Right kidney (tissue), 1 donor: ENCODE measurements around the gene EFNA5.
A peak's percentile ranks its signal among the peaks of the same experiment; 100 is the strongest.
"Not testable (repeated sequence)": the region's sequence is repeated elsewhere in the genome, so short reads cannot be mapped to it uniquely, and the experiment has no call there.

Experiments used
- DNase-seq: peaks from one replicate; pipeline ENCODE4 v3.0.0-alpha.2; 2016

The EFNA5 gene

DNA sequence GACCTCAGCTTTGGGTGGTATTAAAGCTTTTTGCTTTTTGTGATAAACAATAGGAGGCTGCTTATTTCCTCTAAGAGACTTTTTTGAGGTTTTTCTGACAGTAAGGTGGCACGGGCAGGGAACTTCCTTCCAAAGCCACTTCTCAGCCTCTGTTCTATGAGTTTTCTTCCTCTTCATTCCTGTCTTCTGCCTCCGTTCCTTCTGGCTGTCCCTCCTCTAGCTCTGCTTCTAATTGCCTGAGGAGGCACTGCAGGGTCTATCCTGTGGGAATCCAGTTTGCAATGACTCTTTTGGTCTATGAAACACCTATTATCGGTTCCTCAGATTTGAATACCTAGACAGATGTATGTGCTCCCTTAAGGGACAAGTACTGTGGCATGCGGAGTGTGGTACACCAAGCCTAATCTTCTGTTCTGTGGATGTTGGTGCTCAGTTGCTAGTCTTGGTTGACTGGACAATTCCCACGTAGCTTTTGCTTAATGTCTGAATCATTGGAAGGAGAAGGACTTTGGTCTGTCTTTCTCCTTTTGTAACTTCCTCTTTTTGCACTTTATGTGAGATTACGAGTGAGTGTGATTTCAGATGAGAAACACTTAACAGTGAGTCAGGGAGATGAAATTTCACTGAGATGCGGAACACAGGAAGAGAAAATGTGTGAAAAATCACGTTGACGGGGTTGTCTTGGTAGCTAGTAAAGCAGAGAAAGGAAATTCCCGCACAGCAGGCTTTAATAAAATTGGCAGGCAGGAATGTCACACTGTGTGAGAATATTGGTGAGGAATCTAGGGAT is 305.2 kb downstream of the EFNA5 start:
- DNase-seq, result no peak

DNA sequence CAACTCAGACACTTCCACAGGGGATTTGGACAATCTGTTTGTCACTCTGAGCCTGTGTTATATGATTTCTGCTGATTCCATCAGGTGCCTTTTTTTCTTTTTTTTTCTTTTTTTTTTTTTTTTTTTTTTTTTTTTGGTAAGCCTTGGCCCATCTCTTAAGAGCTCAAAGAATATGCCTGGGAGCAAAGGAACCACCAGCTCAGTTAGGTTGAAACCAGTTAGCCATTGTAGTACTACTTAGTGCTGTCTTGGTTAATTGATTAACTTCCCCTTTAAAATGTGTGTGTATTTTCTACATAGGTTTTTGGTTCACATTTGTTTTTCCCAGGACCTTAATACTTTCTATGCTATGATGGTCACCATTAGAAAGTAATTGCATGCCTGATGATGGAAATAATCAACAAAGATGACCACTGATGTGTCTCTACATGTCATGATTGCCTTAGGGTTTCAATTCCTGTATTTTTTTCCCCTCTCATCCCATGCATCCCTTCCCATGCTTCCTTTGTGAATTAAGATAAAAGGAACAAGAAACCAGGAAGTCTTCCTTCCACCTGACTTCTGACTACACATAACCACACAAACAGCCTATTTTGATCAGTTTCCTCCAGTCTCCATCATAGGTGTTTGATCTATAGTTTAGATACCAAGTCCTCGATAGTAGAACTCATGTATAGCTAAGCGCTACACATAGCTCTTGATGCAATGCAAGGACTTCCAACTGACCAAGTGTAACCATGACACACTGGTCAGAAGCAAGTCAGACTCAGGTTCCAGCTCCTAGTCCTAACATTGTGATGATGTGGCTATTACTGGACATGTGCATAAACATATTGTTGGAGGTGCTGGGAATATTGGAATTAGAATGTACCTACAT is 306.1 kb downstream of the EFNA5 start:
- DNase-seq, result no peak

GRCh38 chr5:107363768-107364167 is 307.0 kb downstream of the EFNA5 start:
- no peak for DNase-seq

GRCh38 chr5:107361945-107362344 is 308.8 kb downstream of the EFNA5 start:
- DNase-seq, result no peak

- no peak for DNase-seq
These were observed 310.9 kb downstream of the EFNA5 start for GRCh38 chr5:107359916-107360234.

DNA sequence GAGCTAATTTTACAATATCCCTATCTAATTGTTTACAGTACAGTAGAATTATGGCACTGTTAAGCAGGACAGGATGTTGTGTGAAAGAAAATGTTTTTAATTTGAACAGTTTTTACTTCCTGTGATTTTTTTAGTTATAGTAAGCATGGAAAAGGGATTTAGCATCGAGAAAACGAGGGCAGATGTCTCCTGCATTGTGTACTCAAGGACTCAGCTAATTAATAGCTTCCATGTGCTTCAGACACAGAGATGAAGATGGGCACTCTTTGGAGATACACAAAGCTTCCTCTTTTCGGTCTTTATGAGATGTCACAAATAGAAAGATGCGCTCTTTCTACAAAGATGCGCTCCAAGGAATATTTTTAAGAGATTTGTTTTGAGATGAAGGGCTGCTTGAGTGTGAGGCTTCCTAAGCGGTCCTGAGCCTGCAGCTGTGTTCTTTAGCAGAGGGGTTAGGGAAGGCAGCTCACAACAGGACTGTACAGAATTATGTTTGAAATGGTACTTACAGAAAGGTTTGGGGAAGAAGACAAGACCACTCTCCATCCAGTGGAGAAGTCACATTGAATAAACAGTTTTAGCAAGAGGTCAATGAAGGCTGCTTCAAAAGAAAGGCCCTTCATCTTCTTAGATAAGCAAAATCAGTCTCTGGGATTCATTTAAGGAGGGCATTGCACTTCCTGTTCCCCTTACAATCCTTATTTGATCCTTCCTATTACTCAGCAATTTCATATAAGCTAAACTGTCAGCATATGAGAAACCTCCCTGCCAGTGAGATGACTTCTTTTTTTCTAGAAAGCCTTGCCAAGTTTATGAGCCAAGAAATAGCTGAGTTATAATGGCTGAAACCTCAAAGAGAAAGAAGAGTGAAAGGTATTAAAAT is 311.5 kb downstream of the EFNA5 start:
- no peak for DNase-seq

GRCh38 chr5:107356891-107357290 is 313.8 kb downstream of the EFNA5 start:
- DNase-seq, result no peak

- DNase-seq, result no peak
These were observed 318.2 kb downstream of the EFNA5 start for GRCh38 chr5:107352576-107352975.

- DNase-seq, result not testable (repeated sequence)
These were observed 324.2 kb downstream of the EFNA5 start for GRCh38 chr5:107346580-107346979.

DNA sequence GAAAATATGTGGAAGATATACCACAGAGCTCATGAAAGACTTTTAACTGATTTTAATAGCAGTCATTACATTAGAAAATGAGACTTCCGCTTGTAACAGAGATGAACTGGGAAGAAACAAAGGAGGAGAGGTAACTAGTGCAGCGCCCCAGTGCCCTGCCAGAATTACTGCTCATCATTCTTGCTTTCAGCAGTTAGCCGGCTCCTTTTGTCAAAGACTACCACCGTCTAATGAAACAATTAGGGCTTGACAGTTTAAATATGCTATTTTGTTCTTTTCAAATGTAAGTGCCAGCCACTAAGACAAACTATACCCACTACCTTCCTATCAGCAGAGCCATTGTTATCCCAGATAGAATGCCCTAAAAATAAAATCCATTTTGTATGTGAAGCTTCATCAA is 328.4 kb downstream of the EFNA5 start:
- no peak for DNase-seq

GRCh38 chr5:107341376-107342084 is 329.2 kb downstream of the EFNA5 start:
- peak; percentile 23 for DNase-seq

DNA sequence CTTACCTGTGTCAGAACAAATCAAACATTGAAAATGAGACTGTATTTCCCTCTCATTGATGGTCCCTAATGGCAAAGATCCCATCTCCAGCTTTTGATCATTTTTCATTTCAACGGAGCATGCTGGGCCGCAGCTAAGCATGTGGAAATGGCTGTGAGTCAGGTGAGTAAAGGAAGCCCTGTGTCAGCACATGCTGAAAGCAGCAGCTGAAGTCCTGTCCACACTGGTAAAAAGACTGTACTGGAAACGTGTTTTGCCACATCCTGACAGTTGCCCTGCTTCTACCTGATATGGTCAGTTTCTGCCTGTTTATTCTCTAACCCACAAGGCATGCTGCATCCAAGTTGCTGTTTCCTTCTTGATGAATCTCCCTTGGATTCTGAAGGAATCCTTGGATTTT is 330.1 kb downstream of the EFNA5 start:
- DNase-seq, result no peak

DNA sequence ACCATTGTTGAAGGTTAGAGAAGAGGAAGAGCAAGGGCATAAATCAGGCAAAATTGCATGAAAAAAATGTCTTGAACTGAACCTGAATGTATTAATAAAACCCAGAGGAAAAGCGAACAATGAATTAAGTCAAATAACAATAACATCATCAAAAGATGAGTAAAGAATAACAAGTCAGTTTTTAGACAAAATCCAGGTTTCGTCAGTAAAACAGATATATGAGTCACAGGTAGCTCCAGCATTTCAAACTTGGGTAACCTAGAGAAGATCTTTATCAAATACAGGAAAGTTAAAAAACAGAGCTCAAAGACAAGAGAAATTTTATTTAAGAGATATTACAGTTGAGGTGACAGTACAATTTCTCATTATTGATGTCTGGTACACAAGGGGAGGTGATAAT is 332.4 kb downstream of the EFNA5 start:
- no peak for DNase-seq

GRCh38 chr5:107337281-107337680 is 333.5 kb downstream of the EFNA5 start:
- DNase-seq, result no peak

GRCh38 chr5:107331882-107332281 is 338.9 kb downstream of the EFNA5 start:
- no peak for DNase-seq

- DNase-seq, result no peak
These were observed 339.4 kb downstream of the EFNA5 start for GRCh38 chr5:107331312-107331711.

- DNase-seq, result no peak
These were observed 339.8 kb downstream of the EFNA5 start for GRCh38 chr5:107330903-107331302.

DNA sequence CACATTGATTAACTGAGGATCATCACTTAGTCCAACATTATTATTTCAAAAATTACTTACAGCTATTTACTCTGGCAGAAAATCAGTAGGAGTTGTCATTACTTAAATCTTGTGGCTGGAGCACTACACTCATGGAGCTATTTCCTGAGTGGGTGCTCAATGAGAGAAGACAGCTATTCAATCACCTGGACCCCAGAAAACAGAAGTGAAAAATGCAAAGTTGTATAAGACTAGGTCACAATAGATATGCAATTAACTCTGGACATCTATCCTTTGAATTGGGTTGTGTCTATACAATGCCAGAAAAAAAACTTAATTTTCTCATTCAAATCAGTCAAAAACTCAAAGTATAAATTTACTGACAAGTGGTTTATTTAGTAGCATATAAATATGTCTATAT is 340.9 kb downstream of the EFNA5 start:
- DNase-seq, result no peak
